ENCODE results near the gene MIER3. TPM values are rescaled to one million over a fixed set of nuclear protein-coding genes. Genes with fewer than 3 reads are reported as not detected.

MIER3 gene
- total and polyA plus RNA-seq, 2 donors from 2014 or later = 4.7 to 25.1 TPM

DNA sequence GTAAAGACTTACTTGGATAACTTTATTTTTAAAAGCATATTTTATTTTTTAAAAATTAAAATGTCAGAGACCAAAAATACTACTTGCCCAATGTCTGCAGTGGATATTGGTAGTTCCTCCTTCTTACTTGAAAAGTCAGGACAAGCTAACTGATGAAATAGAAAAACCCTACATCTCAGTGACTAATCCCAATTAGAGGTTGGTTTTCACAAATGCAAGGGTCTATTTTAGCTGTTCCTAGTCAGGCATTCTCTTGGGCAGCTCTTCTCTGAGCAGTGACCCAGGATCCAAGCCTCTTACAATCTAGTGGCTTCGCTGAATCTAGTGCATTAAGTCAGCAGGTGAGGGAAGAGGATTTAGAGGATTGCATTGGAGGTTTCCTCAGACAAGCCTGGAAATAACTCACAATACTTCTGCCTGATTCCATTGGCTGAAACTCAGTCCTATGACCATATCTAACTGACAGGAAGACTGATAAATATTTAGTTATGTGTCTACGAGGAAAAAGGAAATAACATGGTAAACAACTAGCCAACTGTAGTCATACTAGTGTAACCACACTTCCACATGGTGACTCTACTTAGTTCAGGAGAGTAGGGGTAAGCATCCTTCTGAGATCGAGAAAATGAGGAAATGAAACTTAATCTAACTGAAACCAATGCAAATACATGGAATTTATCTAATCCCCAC lies 34.2 kb upstream of the MIER3 start:
- no peak for FAIRE-seq
- Histone ChIP-seq H3K4me1 (ENCODE audit: control insufficient read depth in 2 of 3, insufficient read depth in 2 of 3, low read depth in 1 of 3, low read length in 3 of 3) (no peaks in the 10 kb centered on the region), H3K27me3 (ENCODE audit: control insufficient read depth, insufficient read depth, low read length) (no peaks in the 10 kb centered on the region), H3K9ac (ENCODE audit: low read length in 3 of 3) (no peak overlapping the region), H3K27ac (ENCODE audit: low read depth in 2 of 2, low read length in 2 of 2) (no peak overlapping the region), H3K36me3 (ENCODE audit: control insufficient read depth in 2 of 3, insufficient read depth in 3 of 3, low read length in 3 of 3) (no peaks in the 10 kb centered on the region), H3K4me3 (ENCODE audit: low read length in 3 of 3) (no peak overlapping the region), H3K9me3 (ENCODE audit: control insufficient read depth in 2 of 3, insufficient read depth in 1 of 3, low read length in 3 of 3) (no peaks in the 10 kb centered on the region)
- no peak for DNase-seq
- intact Hi-C loops (cut with DNase I) = no loop called here
- TF ChIP-seq, protein P1, sequence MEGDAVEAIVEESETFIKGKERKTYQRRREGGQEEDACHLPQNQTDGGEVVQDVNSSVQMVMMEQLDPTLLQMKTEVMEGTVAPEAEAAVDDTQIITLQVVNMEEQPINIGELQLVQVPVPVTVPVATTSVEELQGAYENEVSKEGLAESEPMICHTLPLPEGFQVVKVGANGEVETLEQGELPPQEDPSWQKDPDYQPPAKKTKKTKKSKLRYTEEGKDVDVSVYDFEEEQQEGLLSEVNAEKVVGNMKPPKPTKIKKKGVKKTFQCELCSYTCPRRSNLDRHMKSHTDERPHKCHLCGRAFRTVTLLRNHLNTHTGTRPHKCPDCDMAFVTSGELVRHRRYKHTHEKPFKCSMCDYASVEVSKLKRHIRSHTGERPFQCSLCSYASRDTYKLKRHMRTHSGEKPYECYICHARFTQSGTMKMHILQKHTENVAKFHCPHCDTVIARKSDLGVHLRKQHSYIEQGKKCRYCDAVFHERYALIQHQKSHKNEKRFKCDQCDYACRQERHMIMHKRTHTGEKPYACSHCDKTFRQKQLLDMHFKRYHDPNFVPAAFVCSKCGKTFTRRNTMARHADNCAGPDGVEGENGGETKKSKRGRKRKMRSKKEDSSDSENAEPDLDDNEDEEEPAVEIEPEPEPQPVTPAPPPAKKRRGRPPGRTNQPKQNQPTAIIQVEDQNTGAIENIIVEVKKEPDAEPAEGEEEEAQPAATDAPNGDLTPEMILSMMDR (IDR thresholded peaks at IDR 0.05; ENCODE audit: borderline replicate concordance, extremely low read depth, insufficient read depth) = no peak

DNA sequence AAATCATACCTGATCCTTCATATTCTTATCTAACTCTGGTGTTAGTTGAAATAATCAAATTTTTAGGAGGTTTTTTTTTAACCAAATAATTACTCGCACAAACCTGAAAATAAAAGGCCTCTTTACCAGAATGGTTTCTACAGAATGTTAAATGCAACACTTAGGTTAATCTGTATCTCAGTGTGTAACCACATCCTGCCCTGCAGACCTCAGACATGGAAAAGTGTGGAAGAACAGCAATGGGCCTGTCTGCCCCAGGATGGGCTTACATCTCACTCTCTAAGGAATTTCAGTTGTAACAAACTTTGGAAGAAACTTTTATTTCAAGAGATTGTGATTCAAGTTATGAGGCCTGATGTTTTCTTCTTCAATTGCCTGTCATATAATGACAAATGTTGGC lies 32.5 kb upstream of the MIER3 start:
- intact Hi-C loops (cut with DNase I) = no loop called here
- DNase-seq (no peak), FAIRE-seq (no peak)
- Histone ChIP-seq H3K9ac (ENCODE audit: low read length in 3 of 3) (no peak overlapping the region), H3K27me3 (ENCODE audit: control insufficient read depth, insufficient read depth, low read length) (no peaks in the 10 kb centered on the region), H3K9me3 (ENCODE audit: control insufficient read depth in 2 of 3, insufficient read depth in 1 of 3, low read length in 3 of 3) (no peaks in the 10 kb centered on the region), H3K36me3 (ENCODE audit: control insufficient read depth in 2 of 3, insufficient read depth in 3 of 3, low read length in 3 of 3) (no peaks in the 10 kb centered on the region), H3K27ac (ENCODE audit: low read depth in 2 of 2, low read length in 2 of 2) (no peak overlapping the region), H3K4me3 (ENCODE audit: low read length in 3 of 3) (no peak overlapping the region), H3K4me1 (ENCODE audit: control insufficient read depth in 2 of 3, insufficient read depth in 2 of 3, low read depth in 1 of 3, low read length in 3 of 3) (no peaks in the 10 kb centered on the region)
- TF ChIP-seq, protein P1 (IDR thresholded peaks at IDR 0.05; ENCODE audit: borderline replicate concordance, extremely low read depth, insufficient read depth) = no peak

DNA sequence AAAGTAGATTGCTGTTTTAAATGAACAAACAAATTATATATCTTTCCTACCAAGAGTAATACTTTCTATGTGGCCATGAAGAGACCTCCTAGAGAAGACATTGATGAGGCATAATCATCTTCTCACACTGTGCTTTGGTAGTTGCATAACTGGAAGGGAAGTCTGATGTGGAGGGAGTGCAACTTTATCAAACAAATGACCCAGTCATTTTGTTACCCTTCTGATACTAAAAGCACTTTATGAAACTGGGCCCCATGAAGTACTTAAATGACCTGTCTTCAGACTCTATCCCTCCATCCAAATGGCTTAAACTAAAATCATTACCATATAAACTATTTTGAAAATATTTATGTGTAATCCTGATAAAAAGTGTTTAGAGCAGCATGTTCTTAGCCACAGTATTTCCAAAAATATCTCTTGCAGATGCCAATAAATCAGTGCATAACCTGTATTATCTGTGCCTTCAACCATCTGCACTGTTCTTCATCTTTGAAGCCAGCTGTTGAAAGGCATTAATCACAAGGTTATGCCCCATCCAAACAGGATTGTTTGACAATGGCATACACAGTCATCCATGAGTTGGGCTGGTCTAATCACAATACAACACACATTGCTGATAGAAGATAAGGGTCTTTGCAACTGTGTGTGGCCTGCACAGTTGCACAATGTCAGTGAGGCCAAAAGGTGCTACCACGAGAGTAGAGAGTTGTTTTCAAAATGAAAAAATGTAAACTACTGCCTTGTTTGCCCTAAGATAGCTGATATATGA lies 31.9 kb upstream of the MIER3 start:
- Histone ChIP-seq H3K4me3 (ENCODE audit: low read length in 3 of 3) (no peak overlapping the region), H3K36me3 (ENCODE audit: control insufficient read depth in 2 of 3, insufficient read depth in 3 of 3, low read length in 3 of 3) (no peaks in the 10 kb centered on the region), H3K27ac (ENCODE audit: low read depth in 2 of 2, low read length in 2 of 2) (no peak overlapping the region), H3K27me3 (ENCODE audit: control insufficient read depth, insufficient read depth, low read length) (no peaks in the 10 kb centered on the region), H3K9me3 (ENCODE audit: control insufficient read depth in 2 of 3, insufficient read depth in 1 of 3, low read length in 3 of 3) (no peaks in the 10 kb centered on the region), H3K9ac (ENCODE audit: low read length in 3 of 3) (no peak overlapping the region), H3K4me1 (ENCODE audit: control insufficient read depth in 2 of 3, insufficient read depth in 2 of 3, low read depth in 1 of 3, low read length in 3 of 3) (no peaks in the 10 kb centered on the region)
- FAIRE-seq (no peak), DNase-seq (no peak)
- TF ChIP-seq, protein P1 (IDR thresholded peaks at IDR 0.05; ENCODE audit: borderline replicate concordance, extremely low read depth, insufficient read depth) = no peak
- intact Hi-C loops (cut with DNase I) = no loop called here
